GM19035 (cell line): ENCODE results near the gene AIRE.

Source experiments
- ATAC-seq: cut with Tn5 transposase; IDR thresholded peaks from one replicate; pipeline ENCODE4 v1.9.1; 2021; ENCODE audit not compliant: unreplicated experiment

AIRE gene

GRCh38 chr21:44322621-44323325 lies 37.1 kb downstream of the AIRE start:
- ATAC-seq: no peak

- no peak for ATAC-seq
Measured at GRCh38 chr21:44323591-44323990, 37.9 kb downstream of the AIRE start.

- no peak for ATAC-seq
Measured at GRCh38 chr21:44324106-44324853, 38.6 kb downstream of the AIRE start.

- ATAC-seq: no peak
Measured at GRCh38 chr21:44324854-44325107, 39.1 kb downstream of the AIRE start.

- ATAC-seq: no peak
Measured at GRCh38 chr21:44325386-44326271, 40.0 kb downstream of the AIRE start.

- ATAC-seq: no peak
Measured at GRCh38 chr21:44326272-44326647, 40.6 kb downstream of the AIRE start.

GRCh38 chr21:44326716-44327602 lies 41.3 kb downstream of the AIRE start:
- ATAC-seq: no peak

- ATAC-seq: no peak
Measured at GRCh38 chr21:44327603-44327974, 41.9 kb downstream of the AIRE start.

GRCh38 chr21:44328242-44328895 lies 42.7 kb downstream of the AIRE start:
- ATAC-seq: no peak

- no peak for ATAC-seq
Measured at GRCh38 chr21:44329086-44329889, 43.6 kb downstream of the AIRE start.

- no peak for ATAC-seq
Measured at GRCh38 chr21:44329971-44330681, 44.5 kb downstream of the AIRE start.

GRCh38 chr21:44330698-44331097 lies 45.0 kb downstream of the AIRE start:
- ATAC-seq: no peak

GRCh38 chr21:44331209-44331608 lies 45.5 kb downstream of the AIRE start:
- no peak for ATAC-seq

GRCh38 chr21:44331650-44332307 lies 46.1 kb downstream of the AIRE start:
- ATAC-seq: no peak

- no peak for ATAC-seq
Measured at GRCh38 chr21:44332383-44332782, 46.7 kb downstream of the AIRE start.

GRCh38 chr21:44332965-44333364 lies 47.3 kb downstream of the AIRE start:
- ATAC-seq: no peak

- no peak for ATAC-seq
Measured at GRCh38 chr21:44333509-44334328, 48.0 kb downstream of the AIRE start.
